Hematopoietic multipotent progenitor cell treated with erythropoietin and hydrocortisone succinate and interleukin-3 and kit ligand, for 6 days (in vitro differentiated cells): ENCODE data around the gene ARPC1B.

Source experiments
- DNase-seq: peaks from one replicate; pipeline ENCODE4 v3.0.0-alpha.2; 2015

ARPC1B gene

DNA sequence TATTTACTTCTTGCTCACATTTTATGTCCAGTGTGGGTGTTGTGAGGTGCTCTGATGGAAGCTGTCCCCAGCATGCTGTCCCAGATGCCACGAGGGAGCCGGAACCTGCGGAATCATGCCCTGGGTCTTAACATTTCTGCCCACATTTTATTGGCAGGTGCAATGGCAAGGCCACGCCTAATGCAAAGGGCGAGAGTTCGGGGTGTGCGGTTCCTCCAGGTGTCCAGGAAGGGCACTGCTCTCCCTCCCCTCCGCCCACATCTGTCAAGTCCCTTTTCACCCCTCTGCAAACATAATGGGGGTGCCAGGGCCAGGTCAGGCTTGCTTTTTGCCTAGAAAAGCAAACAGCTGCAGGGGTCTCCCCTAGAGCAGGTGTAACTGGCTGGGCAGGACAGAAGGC, 17.5 kb downstream of the ARPC1B start:
- DNase-seq: no peak

DNA sequence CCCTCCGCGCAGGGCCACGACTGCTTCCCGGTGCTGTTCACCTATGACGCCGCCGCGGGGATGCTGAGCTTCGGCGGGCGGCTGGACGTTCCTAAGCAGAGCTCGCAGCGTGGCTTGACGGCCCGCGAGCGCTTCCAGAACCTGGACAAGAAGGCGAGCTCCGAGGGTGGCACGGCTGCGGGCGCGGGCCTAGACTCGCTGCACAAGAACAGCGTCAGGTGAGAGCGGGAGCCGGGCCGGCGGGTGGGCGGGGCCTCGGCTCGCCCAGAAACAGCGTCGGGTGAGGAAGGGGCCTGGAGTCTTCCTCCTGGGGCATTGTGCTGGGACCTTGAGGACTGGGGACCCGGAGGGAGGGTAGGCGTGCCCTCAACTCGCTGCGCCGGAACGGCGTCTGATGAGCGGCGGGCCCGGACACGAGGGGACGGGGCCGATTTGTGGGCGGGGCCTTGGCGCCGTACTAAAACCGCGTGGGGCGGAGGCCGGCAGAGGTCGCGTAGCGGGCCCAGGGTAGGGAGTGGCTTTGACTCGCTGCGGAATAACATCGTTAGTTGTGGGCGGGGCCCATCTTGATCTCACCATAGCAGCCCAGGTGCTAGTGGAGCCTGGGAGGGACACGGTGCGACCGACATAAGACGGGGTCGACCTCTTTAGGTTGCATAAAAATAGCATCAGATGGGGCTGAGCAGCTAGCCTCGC, 18.3 kb downstream of the ARPC1B start:
- DNase-seq: peak; percentile 93

DNA sequence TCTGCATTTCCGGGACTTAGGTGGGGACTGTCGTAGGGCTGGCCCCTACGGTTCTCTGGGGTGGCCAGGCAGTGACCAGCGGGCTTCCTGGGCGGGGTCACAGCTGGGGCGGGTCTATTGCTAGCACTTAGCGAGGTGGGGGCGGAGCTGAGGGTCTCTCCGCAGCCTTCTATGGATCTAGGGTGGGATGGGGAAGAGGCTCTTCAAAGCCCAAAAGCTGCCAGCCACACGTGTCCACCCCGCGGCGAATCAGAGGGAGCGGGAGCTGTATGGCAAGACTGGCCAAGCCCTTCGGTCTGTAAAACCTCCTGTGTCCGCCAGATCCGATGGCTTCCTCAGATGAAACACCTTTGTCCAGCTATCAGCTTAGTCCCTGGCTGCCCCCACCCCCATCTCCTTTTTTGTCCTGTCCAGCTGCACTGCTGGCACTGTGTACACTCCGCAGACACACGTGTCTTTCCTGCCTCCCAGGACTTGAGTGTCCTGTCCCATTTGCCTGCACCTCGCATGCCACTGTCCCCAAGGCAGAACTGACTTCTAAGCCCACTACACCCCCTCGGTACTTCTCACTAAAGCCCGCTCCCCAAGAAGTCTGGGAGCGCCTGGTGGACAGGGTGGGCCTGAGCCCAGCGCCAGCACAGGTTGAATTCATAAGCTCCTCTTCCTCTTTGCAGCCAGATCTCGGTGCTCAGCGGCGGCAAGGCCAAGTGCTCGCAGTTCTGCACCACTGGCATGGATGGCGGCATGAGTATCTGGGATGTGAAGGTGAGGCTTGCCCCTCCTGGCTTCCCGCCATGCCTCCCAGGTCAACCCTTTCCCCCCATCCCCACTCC, 19.0 kb downstream of the ARPC1B start:
- no peak for DNase-seq

DNA sequence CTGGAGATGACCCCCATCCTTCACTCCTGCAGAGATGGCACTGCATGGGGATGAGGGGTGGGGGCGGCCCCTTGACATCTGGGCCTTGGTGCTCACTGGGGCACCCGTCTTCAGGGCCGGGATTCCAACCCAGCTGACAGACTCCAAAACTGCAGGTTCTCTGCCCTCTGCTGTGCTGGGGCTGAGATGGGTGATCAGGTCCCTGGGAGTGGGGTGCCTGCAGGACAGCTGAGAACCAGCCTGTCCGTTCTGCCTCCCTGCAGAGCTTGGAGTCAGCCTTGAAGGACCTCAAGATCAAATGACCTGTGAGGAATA, 19.6 kb downstream of the ARPC1B start:
- DNase-seq: no peak

DNA sequence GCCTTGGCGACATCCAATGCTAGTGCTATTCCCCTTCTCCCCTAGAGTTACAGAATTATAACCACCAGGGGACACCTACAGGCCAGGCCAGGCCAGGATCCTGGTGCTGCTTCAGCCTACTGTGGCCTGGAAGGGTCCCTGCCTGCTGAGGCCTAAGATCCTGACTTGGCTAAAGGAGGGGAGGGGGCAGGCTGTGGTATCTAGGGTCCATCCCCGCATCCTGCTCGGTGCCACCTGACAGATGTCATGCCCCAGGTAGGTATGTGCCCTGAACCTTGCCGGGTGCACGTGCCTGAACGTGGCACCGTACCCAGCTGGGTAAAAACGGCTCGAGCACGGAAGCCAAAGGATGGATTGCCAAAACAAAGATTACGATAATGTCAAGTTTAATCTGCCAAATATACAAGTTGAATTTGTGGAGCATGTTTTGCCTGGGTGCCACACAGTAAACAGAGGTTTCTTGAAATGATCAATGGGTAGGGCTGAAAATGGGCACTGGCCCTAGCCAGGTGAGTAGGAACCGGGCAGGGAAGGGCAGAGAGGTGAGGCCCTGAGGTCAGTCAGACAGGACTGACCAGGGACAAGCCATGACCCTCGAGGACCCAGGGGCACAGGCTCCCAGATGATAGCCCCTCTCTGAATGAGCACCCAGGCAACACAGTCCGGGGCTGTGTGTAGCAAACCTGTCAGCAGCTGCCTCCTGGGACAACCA, 21.2 kb downstream of the ARPC1B start:
- DNase-seq: no peak

DNA sequence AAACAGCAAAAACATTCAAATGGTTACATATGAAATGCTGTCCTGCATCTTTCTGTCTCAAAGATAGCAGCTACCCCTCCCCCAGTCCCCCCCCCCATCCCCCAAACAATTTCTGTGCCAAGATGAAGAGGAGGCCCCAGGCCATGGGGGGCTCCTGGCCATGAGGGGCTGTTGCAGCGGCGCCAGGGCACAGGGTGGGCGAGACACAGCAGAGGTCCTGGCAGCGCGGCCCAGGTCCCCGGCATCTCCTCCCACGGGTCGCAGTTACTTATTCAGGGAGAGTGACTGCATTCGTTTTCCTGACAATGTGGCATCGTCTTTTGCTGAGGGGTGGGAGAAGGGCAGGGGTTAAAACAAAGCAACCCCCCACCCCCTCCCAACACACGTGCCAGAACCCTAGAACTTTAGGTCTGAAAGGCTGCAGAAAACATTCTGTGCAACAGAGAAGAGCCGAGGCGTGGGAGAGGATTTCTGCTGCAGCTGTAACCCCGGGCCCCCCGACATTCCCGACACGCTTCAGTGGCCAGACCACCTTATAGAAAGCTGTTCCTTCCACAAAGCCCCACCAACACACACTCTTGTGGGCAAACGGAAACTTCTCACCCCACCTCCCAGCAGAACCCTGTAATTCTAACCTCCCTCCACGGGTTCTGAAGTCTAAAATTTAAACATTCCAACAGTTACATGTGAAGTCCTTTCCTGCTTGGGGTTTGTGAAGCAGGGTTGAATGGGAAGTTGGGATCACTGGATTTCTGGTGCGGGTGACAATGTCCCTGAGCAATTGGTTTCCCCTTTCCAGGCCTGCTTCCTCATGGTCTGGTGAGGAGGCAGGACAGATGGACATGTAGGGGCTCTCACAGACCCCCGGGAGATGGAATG, 22.1 kb downstream of the ARPC1B start:
- DNase-seq: no peak

DNA sequence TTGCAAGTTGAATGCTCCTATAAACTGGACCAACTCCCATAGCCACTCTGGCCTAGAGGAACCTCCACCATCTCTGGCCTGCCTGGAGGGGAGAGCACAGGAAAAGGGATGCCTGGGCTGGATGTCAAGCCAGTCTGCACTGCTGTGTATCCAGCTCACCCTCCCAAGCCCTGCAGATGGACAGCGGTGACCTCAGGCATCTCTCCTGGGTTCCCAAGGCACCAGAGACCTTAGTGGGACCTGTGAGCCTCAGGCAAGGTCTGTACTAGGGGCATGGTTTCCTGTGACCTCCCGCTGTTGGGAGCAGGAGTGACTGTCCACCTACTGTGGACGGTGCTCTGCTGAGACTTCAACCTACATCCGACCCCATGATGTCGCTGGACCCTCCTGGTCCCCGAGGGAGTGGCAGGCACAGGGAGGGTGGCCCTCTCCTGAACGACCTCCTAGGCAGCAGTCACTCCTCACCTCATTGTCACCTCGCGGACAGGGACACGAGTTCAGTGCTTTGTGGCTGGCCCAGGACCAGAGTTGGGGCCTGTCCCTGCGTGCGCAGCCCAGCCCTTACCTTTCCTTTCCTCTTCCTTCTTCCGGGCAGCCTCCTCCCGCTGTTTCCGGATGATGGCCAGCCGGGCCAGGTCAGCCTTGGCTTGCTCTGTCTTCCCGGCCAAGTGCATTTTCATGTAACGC, 22.9 kb downstream of the ARPC1B start:
- no peak for DNase-seq

DNA sequence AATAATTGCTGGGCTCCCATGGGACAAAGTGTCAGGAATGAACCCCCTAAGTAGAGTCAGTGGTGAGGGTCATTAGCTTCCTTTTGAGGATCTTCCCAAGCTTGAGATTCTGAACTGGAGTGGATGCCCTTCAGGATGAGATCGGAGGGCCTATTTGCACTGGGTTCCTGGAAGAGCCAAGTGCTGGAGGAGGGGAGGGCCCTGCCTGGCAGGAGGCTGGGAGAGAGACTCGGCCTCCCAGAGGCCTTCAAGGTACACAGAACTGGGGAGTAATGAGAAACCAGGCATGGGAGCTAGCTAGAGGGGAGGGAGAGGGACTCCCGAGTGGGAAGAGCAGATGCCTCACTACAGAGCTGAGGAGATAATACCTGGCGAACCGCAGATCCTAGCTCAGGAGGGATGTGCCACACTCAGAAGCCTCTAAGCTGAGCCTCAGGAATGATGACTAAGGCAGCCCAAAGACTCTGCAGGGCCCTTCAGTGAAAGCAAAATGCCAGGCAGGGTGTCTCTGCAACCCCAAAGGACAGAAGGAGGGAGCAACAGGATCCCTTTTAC, 24.4 kb downstream of the ARPC1B start:
- DNase-seq: no peak

DNA sequence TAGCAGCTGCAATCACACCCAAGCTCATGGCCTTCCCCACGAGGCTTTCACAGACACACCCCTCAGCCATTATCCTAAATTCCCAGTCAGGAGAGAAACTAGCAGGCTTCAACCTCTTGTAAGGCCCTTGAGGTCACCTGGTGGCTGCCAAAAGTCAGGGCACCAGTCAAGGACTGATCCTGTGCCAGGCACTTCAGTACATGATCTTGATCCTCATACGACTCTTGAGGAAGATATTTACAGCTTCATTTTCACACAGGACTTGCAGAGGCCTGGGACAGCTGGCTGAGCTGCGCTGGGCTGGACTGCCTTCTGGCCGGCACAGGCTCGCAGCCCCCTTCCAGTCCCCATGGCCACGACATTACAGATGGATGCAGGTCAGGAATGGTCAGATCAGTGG, 25.1 kb downstream of the ARPC1B start:
- no peak for DNase-seq

DNA sequence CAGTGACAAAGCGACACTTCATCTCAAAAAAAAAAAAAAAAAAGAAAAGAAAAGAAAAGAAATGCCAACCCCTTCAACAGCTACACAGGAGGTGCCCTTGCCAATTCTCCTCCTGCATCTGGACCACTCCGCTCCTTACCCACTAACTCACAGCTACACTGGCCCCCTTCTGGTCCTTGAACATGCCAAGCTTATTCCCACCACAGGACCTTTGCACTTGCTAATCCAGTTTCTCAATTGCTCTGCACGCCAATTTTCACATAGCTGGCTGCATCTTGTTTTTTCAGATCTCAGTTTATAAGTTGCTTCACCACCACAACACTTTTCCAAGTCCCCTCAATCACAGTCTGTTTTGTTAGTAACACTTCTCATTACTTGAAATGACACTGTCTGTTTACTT, 28.3 kb downstream of the ARPC1B start:
- no peak for DNase-seq

DNA sequence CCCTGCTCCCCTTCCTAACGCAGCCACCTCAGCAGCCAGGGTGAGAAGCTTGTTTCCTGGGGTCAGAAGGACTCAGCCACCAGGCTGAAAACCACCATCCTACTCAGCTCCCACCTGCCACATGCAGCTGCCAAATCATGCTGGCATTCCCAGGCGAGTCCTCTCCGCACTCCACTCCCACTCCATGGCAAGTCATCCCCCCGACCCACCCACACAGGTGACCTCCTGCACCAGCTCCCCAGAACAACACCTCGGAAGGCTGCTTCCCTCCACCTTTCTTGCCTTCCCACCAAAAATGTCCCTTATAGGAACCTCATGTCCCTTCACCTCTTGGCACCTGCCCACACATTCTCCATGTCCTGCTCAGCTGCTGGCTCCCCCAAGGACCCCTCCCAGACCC, 29.2 kb downstream of the ARPC1B start:
- DNase-seq: no peak

DNA sequence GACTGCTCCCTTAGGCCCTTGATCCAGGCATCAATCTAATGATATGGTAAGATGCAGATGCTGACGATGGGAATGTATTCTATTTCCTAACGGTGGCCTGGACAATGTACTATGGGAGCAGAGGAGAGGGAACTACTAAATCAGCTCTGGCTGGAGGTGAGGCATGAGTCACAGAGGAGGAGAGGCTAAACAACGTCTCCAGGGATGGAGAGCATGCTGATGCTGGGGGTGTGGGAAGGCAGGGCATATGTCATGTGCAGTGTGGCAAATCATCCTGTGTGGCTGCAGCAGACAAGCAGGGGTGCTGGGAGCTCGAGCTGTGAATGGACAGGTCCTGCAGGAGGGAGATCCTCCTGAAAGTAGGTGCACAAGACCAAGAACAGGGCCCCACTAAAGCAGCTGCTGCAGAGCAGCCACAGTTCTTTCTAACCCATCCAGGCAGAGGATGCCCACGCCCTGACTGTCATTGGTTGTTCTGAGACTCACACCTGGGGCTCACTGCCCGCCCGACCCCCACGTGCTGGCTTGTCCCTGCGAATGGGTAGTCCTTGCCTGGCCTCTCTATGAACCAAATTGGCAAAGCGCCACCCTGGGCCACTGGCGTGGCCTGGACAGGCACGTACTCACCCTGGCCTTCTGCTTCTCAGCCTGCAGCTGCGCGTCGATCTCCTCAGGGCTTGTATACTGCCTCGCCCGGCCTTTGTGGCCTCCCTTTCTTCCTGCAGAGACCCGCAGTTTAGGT, 29.9 kb downstream of the ARPC1B start:
- no peak for DNase-seq

DNA sequence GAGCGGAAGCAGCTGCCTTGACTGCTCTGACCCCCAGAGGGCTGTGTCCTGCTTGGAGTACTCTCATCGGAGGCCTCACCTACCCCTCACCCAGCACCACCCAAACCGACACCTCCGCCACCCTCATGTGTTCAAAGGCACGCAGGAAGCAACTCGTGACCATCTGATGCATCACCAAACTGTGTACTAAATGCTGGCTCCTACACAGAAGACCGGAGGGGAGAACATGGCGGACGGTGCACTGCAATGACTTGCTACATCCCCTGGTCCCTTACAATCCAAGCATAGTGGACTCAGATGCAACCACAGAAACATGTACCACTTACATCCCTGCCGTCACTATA, 30.4 kb downstream of the ARPC1B start:
- DNase-seq: no peak

DNA sequence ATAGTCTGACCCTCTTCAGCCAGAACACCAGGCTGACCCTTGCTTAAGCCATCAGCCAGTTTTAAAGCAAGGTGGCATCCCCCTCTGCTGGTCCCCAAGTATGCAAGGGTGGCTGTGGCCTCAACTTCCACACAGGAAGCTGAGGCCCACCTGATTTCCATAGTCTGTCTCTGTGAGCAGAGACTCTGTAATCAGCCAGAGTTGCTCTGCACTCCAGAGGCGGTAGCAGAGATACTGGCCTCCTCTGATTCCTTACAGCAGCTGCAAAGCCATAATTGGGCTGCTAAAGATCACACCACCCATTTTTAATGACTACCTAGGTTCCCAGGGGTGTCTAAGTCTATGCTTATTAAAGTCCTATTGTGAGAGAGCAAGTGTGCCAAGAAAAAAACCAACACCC, 32.0 kb downstream of the ARPC1B start:
- DNase-seq: peak; percentile 61

DNA sequence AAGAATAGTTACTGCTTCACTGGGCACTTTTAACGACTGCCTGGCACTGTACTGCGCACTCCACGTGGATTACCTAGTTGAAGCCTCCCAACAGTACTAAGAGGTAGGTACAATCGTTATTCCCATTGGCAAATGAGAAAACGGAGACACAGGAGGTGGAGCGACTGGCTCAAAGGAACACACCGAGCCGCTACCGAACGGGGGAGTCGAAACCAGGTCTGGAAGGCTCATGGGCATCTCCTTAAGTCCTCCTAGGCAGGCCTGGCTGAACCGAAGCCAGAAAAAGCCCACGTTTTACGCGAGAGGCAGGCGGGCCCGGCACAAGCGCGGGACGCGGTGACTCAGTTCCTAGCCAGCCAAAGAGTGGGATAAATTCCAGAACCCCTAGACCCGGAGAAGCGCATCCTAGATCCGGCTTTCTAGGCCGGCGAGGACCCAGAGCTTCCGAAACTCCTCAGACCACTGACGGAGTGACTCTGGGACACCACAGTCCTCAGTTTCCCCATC, 33.4 kb downstream of the ARPC1B start:
- DNase-seq: peak; percentile 70

DNA sequence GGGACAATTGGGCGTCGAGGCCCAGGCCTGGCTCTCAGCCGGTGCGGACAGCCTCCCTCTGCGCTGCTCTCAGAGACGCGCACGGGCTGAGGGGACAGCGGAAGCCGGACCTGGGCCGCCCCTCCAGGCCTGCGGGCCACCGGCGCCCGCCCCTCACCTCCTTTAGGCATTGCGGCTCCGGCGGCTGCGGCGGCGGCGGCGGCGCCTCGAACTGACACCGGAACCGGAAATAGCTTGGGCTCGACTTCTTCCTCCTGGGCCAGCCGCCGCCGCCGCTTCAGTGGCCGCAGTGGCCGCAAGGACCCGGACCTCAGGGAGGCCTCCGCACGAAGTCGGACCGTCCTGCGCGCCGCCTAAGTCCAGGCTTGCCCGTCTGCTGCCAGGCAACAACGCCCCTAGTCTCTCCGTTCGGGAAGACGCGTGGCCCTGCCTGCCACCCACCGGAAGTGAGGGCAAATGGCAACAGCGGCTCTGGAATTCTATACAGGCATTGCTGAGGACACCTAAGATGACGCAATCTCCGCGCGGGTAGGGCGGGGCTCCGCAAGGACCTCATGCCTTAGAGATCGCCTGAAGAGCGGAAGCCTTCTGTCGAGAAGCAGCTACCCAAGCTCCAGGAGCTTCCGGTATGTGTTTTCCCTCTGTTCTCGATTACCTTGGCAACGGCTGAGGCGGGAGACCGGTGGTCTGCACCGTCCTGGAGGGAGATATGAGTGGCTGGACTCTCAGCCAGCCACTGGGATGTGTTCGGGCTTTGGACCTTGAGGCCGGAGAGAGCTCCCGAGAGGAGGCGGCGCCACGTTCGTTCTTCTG, 34.1 kb downstream of the ARPC1B start, which contains the start of the genes BUD31 and PDAP1:
Gene BUD31, plus strand, starts transcription at position 591 of the 813 bp plus-strand sequence. CDS start 2,124 bp downstream, outside the sequence.
Gene PDAP1, minus strand, starts transcription at position 219 of the 813 bp plus-strand sequence. Its CDS starts 49 bp downstream, at position 170.
- peak; percentile 96 for DNase-seq

DNA sequence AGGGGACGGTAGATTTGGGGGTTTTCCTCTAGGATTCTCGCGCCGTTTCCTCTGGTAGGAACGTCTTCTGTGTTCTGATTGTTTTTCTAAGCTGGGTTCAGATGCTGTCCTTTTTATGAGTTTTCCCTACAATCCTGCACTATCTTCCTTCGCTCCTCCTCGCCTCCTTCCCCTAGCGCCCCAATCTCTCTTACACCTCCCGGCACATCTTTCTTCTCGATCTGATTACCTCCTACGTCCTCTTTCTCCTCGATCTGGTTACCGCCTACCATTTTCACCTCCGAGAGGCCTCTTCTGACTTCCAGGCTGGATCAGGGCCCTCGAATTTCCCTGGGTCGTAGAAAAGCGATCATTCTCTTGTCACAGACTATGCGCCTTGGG, 34.7 kb downstream of the ARPC1B start:
- peak; percentile 60 for DNase-seq

DNA sequence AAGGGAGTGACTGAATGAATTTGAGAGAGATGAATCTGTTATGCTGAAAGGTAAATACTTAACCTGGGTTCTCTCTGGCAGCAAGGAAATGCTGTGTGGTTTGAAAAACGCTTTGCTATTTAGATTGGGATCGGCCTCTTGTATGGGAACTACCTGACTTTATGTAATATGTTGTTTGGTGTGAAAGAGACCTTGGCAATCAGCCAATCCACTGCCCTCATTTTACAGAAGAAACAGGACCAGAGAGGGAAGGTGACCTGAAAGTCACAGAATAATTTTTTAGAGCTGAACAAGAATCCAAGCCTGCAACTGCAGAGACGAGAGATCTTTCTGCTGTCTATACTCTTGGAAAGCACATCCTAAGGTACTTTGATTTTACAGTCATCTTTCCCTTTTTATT, 35.3 kb downstream of the ARPC1B start:
- peak; percentile 53 for DNase-seq

DNA sequence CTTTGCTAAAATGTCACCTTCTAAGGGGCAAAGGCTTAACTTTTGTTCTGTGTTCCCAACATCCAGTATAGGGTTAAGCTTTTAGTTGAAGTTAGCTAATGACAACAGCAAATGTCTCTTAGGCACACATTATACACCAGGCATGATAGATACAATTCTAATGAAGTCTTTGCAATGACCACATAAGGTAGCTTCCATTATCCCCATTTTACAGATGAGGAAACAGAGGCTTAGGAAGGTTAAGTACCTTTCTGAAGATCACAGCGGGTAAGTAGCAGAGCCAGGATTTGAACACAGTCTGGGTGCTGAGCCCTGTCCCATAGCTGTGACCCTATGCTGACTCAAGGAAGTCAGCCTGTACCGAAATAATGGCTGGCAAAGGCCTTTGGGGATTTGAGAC, 36.1 kb downstream of the ARPC1B start:
- DNase-seq: no peak

DNA sequence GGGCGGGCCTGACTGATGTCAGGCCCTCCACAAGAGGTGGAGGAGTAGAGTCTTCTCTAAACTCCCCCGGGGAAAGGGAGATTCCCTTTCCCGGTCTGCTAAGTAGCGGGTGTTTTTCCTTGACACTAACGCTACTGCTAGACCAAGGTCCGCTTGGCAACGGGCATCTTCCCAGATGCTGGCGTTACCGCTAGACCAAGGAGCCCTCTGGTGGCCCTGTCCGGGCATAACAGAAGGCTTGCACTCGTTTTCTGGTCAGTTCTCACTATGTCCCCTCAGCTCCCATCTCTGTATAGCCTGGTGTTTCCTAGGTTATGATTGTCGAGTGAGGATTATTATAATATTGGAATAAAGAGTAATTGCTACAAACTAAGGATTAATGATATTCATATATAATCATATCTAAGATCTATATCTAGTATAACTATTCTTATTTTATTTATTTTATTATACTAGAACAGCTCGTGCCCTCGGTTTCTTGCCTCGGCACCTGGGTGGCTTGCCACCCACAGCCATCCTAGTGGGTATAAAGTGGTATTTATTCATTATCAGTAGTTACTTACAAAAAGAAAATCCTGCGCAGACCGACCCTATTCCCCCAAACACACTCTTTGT, 41.1 kb downstream of the ARPC1B start:
- peak; percentile 61 for DNase-seq
